Activated CD4-positive, alpha-beta T cell treated with anti-CD3 and anti-CD28 coated beads for 4 hours (primary cell): ENCODE measurements around the gene OR4A47.
"Not testable (repeated sequence)": the region's sequence is repeated elsewhere in the genome, so short reads cannot be mapped to it uniquely, and the experiment has no call there.

Source experiments
- DNase-seq, 2 donors: peaks; one replicate each; pipeline ENCODE4 v3.0.0-alpha.2; 2020

Gene OR4A47

GRCh38 chr11:48488493-48488892, at the start of gene OR4A47:
TSS of gene OR4A47 (plus strand) at chr11:48488793. CDS start at chr11:48488793, 0 bp downstream.
- DNase-seq: not testable (repeated sequence)

- DNase-seq: not testable (repeated sequence)
Measured at GRCh38 chr11:48455909-48456308, 32.7 kb upstream of the OR4A47 start.

GRCh38 chr11:48473966-48474365, 14.6 kb upstream of the OR4A47 start:
- not testable (repeated sequence) for DNase-seq

- DNase-seq: not testable (repeated sequence)
Measured at GRCh38 chr11:48474703-48475102, 13.9 kb upstream of the OR4A47 start.

- DNase-seq: not testable (repeated sequence)
Measured at GRCh38 chr11:48506169-48506568, 17.6 kb downstream of the OR4A47 start.

- DNase-seq: no peak
Measured at GRCh38 chr11:48538991-48539390, 50.4 kb downstream of the OR4A47 start.
